Measurements from ENCODE around the gene MYH4.

Gene MYH4

DNA sequence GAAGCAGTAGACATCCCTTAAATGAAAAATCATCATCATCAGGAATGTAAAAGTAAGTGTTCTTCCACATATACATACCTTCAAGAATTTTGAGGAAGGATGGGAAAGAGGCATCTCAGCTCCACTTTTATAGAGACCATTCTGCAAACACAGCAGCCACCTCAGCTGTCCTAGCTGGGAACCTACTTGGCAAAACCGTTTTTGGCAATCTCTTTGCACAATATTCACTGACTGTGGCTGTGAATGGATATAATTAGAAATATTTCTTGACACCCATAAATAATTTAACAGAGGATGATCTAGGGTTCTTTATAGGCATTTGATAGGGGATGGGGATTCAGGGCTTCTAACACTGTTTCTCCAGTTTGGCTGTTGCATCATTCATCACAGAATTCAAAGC is at the start of gene MYH4:
TSS of gene MYH4 (minus strand) at position 101 of the 400 bp plus-strand sequence. CDS start 2,814 bp downstream, outside the sequence.
- DNase-seq = no peak

DNA sequence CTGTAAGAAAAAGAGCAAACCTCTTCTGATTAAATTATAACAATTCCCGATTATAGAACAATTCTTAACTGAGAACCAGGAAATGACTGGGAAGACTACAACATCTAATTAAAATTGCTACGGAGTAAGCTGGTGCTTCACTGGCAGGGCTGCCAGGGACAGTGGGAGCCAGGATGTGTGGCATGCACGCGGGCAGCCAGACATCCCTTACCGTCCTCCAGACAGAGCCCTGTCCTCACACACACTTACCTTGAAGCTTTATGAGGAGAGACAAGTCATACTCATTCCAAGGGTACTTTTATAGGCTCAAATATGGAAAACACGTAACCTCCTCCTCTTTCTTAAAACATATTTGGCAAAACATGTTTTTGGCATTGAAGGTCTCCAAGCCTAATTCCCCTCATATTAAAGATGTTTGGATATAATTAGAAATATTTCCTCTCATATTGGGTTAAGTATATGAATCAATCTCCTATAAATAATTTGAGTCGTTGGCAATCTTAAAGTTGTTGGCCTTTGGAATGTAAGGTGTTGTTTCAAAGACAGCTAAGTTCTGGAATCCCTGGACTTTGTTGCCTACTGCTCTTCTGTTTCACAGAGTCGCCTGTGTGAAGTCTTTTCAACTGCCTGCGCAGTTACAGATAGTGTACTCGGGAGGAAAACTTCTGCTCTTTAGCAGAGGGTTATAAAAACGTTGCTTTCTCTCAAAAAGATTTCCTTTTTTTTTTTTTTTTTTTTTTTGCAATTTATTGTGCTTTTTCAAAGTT is 49.1 kb upstream of the MYH4 start, which contains the start of gene MYH1:
TSS of gene MYH1 (minus strand) at position 272 of the 767 bp plus-strand sequence. CDS start 1,900 bp downstream, outside the sequence.
- no peak for DNase-seq

- no peak for DNase-seq
Measured at GRCh38 chr17:10516638-10517037, 47.3 kb upstream of the MYH4 start.

GRCh38 chr17:10516065-10516464 is 46.7 kb upstream of the MYH4 start:
- DNase-seq = no peak

GRCh38 chr17:10513299-10514067 is 44.1 kb upstream of the MYH4 start:
- no peak for DNase-seq

DNA sequence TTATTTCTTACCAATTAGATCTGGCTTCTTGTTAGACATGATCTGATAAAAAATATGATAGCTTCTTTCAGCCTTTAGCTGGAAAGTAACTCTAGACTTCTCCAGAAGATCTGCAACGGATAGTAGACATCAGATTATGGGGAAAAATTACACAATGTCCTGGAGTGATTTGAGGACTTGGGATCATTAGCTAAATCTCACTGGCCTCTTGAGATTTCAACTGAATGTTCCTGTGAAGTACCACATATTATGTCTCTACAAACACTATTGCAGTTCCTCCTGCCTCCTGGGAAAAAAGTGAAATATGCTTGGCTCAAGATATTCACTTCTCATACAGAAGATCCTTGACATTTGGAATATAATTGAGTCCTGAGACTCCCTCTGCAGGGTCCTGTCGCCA is 43.5 kb upstream of the MYH4 start:
- no peak for DNase-seq

GRCh38 chr17:10499950-10500349 is 30.6 kb upstream of the MYH4 start:
- DNase-seq = no peak

DNA sequence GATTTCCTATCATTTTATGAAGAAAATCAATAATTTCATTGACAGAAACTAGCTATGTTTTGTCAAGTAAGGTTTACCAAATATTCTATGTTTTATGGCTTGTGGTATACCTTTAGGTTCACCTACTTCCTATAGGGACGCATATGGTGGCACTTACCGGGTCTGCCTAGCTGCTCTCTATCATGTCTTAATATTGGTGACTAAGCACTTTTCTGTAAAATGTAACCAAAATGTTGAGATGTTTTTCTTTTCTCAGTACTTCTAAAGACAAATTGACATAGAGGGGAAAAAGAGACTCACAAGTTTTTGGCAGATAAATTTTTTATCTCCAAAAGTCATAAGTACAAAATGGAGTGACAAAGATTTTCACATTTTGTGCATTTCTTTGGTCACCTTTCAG is 22.6 kb upstream of the MYH4 start:
- no peak for DNase-seq

DNA sequence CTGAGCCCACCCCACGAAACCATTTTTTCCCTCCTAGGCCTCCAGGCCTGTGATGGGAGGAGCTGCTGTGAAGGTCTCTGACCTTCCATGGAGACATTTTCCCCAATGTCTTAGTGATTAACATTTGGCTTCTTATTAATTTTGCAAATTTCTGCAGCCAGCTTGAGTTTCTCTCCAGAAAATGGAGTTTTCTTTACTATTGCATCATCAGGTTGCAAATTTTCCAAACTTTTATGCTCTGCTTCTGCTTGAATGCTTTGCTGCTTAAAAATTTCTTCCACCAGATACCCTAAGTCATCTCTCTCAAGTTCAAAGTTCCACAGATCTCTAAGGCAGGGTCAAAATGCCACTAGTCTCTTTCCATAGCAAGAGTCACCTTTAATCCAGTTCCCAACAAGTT is 12.9 kb upstream of the MYH4 start:
- no peak for DNase-seq

GRCh38 chr17:10477701-10478100 is 8.3 kb upstream of the MYH4 start:
- DNase-seq = no peak

GRCh38 chr17:10474536-10474935 is 5.2 kb upstream of the MYH4 start:
- DNase-seq = no peak

- no peak for DNase-seq
Measured at GRCh38 chr17:10471858-10472257, 2.5 kb upstream of the MYH4 start.

DNA sequence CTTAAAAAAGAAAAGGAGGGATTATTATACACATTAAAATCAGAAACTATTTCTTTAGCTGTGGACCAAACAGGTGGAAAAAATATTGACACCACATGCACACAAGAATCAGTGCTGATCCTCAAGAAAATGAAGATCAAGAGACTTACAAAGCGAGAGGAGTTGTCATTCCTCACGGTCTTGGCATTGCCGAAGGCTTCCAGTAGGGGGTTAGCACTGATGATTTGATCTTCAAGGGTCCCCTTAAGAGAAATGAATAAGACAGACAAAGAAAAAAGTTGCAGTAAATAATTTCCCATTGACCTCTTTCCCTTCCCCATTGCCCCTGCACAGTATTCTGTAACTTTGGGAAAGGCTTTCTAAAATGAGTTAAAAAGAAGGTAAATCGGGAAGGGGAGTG is 6.0 kb downstream of the MYH4 start:
- DNase-seq = no peak

DNA sequence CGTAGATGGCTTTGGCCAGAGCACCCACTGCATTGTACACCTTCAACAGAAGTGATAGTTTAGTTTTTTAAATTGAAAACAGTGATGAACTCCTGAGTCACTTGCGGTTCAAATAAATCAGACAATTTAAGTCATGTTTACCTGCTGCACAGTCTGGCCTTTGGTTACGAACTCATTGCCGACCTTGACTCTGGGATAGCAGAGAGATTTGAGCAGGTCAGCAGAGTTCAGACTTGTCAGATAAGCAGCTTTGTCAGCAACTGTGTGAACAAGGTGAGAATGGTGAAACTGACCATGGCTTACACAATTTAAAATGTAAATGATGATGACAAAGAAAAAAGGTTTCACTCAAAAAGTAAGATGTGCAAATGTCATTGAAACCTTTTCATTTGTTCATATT is 9.3 kb downstream of the MYH4 start:
- DNase-seq = no peak

DNA sequence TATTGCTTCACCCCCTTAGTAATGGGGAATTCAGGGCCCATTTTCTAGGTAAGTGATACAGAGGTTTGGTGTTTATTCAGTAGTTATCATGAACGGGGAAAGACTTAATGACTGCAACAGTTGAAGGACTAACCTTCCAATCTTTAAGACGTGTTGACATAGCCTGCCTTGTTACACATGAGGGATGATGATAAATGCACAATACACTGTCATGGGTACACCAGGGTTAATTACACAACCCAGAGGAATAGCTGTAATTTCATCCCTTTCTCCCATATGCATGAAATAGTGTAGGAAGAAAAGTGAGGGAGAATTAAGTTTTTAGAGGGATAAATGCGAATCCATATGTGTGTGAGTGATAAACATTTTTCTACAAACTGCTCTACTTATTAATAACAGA is 10.7 kb downstream of the MYH4 start:
- no peak for DNase-seq

GRCh38 chr17:10457952-10458351 is 11.4 kb downstream of the MYH4 start:
- no peak for DNase-seq

GRCh38 chr17:10447026-10447931 is 22.1 kb downstream of the MYH4 start:
- no peak for DNase-seq

- no peak for DNase-seq
Measured at GRCh38 chr17:10439816-10440215, 29.5 kb downstream of the MYH4 start.

DNA sequence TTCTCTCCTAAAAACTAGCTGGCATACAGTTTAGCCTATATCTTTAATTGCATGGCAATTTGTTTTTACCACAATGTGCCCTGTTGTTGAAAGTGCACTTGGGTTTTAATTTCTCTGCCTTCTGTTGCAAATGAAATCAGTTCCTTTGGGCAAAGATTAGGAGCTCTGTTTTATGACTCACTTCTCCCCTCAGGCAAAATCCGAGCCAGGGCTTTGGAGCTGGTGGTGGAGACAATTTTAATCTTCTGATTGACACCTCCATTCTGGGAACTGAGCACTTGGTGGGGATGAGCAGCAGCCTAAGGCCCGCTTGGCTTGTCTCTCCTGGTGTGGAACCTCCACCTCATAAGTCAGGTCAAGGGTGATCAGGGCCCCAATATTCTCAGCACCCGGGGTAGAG is 34.3 kb downstream of the MYH4 start:
- DNase-seq = no peak

DNA sequence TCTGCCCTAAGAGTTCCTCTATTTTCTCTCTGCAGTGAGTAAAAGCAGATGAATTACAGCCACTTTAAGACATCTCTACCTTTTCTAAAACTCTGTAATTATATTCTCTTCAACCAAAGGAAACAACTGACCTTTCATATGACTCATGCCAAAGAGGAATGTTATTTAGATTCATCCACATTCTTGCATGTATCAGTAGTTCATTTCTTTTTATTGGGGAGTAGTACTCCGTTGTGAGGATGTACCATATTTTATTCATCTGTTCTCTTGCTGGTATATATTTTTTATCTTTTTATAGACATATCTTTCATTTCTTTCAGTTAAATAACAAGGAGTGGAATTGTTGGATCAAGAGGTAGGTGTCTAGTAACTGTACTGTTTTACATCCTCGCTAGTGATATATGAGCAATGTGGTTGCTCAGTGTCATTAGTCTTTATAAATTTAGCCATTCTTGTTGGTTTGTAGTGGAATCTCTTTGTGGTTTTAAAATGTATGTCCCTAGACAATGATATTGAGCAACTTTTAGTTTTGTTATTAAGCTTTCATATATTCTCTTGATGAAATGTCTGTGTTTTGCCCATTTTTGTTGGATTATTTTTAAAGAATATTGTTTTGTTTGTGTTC is 39.8 kb downstream of the MYH4 start:
- no peak for DNase-seq

DNA sequence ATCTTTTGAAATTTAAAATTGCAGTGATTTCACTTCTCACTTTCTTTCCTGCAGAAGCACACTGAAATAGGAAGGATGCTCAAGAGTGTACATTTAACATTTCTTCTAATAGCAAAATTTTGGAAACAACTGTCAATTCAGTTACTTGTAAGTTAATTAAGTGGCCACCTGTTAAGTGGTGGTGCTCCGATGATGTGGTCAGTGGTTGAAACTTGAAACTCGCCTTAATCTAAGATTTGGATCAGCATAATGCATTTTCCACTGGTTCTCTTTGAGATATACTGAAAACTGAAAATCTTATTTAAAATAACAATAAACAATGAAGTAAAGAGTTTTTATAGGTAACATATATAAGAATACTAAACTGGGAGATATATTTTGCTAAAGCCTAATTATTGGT is 40.6 kb downstream of the MYH4 start:
- DNase-seq = no peak

DNA sequence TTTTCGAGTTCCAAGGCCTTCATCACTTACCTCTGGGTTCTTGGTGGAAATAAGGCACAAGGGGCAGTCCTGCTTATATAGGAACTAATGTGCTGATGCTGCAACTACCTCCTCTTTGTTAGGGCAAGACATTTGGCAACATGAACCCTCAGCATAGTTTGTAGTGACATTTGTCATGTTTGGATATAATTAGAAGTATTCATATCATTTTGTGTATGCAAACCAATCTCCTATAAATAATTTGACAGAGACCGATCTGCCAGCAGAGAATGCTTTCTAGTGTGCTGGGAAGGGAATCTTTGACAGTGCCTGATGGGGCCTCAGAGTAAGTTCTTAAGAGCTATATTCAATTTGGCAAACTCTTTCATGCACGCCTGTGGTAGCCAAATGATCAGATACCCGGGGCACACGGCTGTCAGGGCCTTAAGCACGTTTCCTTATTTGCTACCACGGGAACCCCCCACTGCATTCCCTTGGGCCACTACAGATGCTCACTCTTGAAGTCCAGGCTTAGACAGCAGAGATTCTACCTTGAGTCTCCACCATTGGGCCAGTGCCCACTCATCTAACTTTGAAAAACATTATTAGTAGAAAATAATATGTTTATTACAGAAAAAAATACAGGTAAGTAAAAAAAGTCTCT is 47.3 kb downstream of the MYH4 start, which contains the start of gene MYH8:
TSS of gene MYH8 (minus strand) at position 51 of the 643 bp plus-strand sequence. CDS start 1,723 bp downstream, outside the sequence.
- DNase-seq = no peak

All from activated naive CD4-positive, alpha-beta T cell treated with anti-CD3 and anti-CD28 coated beads, Interleukin-2, amount 50 U/mL, for 16 hours (primary cell).